GM12892 (cell line): ENCODE data around the gene ARL6IP1.
"Not testable (repeated sequence)": the region's sequence is repeated elsewhere in the genome, so short reads cannot be mapped to it uniquely, and the experiment has no call there.

Experiments
- POLR2AphosphoS5 ChIP-seq: IDR thresholded peaks from 2 replicates; pipeline ENCODE4 v1.6.1; 2011; ENCODE audit warnings: low read depth, low read length, control low read depth
- TAF1 ChIP-seq: IDR thresholded peaks from 2 replicates; pipeline ENCODE4 v1.6.1; 2011; ENCODE audit warnings: low read depth, mild to moderate bottlenecking, control low read depth, low read length, borderline replicate concordance

DNA sequence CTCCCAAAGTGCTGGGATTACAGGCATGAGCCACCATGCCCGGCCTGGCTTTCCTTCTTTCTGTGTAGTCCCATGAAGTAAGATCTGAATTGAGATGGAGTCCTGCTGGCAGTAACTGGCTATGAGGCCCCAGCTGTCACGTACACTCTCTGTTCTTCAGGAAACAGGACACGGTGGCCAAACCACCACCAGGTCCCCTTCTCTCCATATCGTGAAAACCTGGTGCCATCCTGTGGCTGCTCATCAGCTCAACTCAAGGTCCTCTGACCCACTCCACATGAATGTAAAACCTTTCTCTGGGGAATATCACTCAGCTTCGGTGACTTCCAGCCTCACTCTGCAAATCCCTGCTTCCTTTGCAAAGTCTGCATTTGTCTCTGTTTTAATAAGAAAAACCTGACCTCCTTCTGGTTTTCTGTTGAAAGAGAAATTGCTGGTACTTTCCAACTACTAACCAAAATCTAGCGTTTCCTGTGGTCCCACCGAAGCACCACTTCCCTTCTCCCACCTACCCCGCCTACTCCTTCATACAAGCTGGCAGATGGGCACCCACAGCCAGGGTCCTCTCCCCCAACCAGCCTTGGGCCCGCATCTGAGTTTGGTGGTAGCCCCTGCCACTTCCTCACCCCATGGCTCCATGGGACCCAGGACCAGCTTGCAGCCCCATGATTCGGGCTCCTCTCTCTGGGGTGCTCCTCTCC is 43.2 kb downstream of the ARL6IP1 start:
- TF ChIP-seq TAF1, POLR2AphosphoS5: not testable (repeated sequence)
